Measurements from ENCODE around the gene CTTNBP2. TPM values are rescaled to one million over a fixed set of nuclear protein-coding genes. Genes with fewer than 3 reads are reported as not detected.

CTTNBP2 gene
- polyA plus RNA-seq, 1 of the 3 experiments (the other 2 are of a cell fraction) = not detected

- H3K9me3 ChIP-seq = no peaks in the 10 kb centered on the region
- no peaks in the 10 kb centered on the region for H3K9me2 ChIP-seq
- ChIA-PET CTCF (no interaction called here), POLR2A (no interaction called here)
- no peak overlapping the region for H3K27ac ChIP-seq (ENCODE audit: low read depth in 2 of 2, low read length in 1 of 2)
- H3K79me2 ChIP-seq (ENCODE audit: insufficient read depth) = no peaks in the 10 kb centered on the region
- H3K36me3 ChIP-seq (replicated peaks in 1 of 2; ENCODE audit: control insufficient read depth in 1 of 2, insufficient read depth in 2 of 2, low read length in 1 of 2) = no peaks in the 10 kb centered on the region
- H4K20me1 ChIP-seq (ENCODE audit: insufficient read depth) = no peaks in the 10 kb centered on the region
- H3K4me2 ChIP-seq = no peak overlapping the region
- no peak overlapping the region for H2AFZ ChIP-seq (ENCODE audit: low read depth)
- DNase-seq = no peak
- no peaks in the 10 kb centered on the region; the same call in 1 of the 2 replicates for H3K27me3 ChIP-seq (ENCODE audit: insufficient read depth)
- TF ChIP-seq PBX3 (IDR thresholded peaks at IDR 0.05) (no peak), POLR2AphosphoS5 (IDR thresholded peaks at IDR 0.05; ENCODE audit: low read depth, low read length) (no peak), NRF1 (IDR thresholded peaks at IDR 0.05; ENCODE audit: low read depth, low read length) (no peak), RFX5 (IDR thresholded peaks at IDR 0.05; ENCODE audit: low read length) (no peak), YY1 (IDR thresholded peaks at IDR 0.05; ENCODE audit: low read depth) (no peak), FOXJ3 (CRISPR knock-in tag; IDR thresholded peaks at IDR 0.05) (no peak), IRF3 (IDR thresholded peaks at IDR 0.05; ENCODE audit: low read depth, low read length) (no peak), MXI1 (IDR thresholded peaks at IDR 0.05; ENCODE audit: low read depth, low read length) (no peak), CHD2 (IDR thresholded peaks at IDR 0.05; ENCODE audit: low read length, partially characterized antibody) (no peak), REST (IDR thresholded peaks at IDR 0.05; ENCODE audit: low read depth, low read length) (no peak)
- H3K4me3 ChIP-seq (ENCODE audit: low read depth in 2 of 2, low read length in 1 of 2) = no peak overlapping the region
- H3K9ac ChIP-seq = no peak overlapping the region
- H3K4me1 ChIP-seq (ENCODE audit: control insufficient read depth in 1 of 2, insufficient read depth in 2 of 2, low read depth in 1 of 2, low read length in 1 of 2) = no peaks in the 10 kb centered on the region
- H3F3A ChIP-seq (replicated peaks; ENCODE audit: insufficient read depth) = no peaks in the 10 kb centered on the region
Observed at GRCh38 chr7:117839507-117839906, 33.7 kb downstream of the CTTNBP2 start.

GRCh38 chr7:117837841-117838240 is 35.4 kb downstream of the CTTNBP2 start:
- no peak overlapping the region for H3K9ac ChIP-seq
- CTCF ChIA-PET = no interaction called here
- H3K27ac ChIP-seq (ENCODE audit: low read depth in 2 of 2, low read length in 1 of 2) = no peak overlapping the region
- TF ChIP-seq MAX (IDR thresholded peaks at IDR 0.05; ENCODE audit: low read depth) = no peak
- no peak for TF ChIP-seq RXRA (IDR thresholded peaks at IDR 0.05; ENCODE audit: borderline replicate concordance, low read depth)
- TF ChIP-seq FOSL2 (IDR thresholded peaks at IDR 0.05; ENCODE audit: borderline replicate concordance, low read depth) = no peak
- no peaks in the 10 kb centered on the region for H3K4me1 ChIP-seq (ENCODE audit: control insufficient read depth in 1 of 2, insufficient read depth in 2 of 2, low read depth in 1 of 2, low read length in 1 of 2)
- H3K79me2 ChIP-seq (ENCODE audit: insufficient read depth) = no peaks in the 10 kb centered on the region
- no peaks in the 10 kb centered on the region for H4K20me1 ChIP-seq (ENCODE audit: insufficient read depth)
- POLR2A ChIA-PET = no interaction called here
- H3K27me3 ChIP-seq (ENCODE audit: insufficient read depth) = no peaks in the 10 kb centered on the region; the same call in 1 of the 2 replicates
- H3F3A ChIP-seq (replicated peaks; ENCODE audit: insufficient read depth) = no peaks in the 10 kb centered on the region
- H2AFZ ChIP-seq (ENCODE audit: low read depth) = no peak overlapping the region
- 10% methylated on average over 1 of the region's 1 CpG for WGBS (ENCODE audit: low lambda C conversion rate)
- no peak overlapping the region for H3K4me3 ChIP-seq (ENCODE audit: low read depth in 2 of 2, low read length in 1 of 2)
- H3K4me2 ChIP-seq = no peak overlapping the region
- no peaks in the 10 kb centered on the region for H3K9me2 ChIP-seq
- no peaks in the 10 kb centered on the region for H3K9me3 ChIP-seq
- no peaks in the 10 kb centered on the region for H3K36me3 ChIP-seq (replicated peaks in 1 of 2; ENCODE audit: control insufficient read depth in 1 of 2, insufficient read depth in 2 of 2, low read length in 1 of 2)
- DNase-seq = no peak
